OCI-LY7 (cell line): Measurements from ENCODE around the gene KHDRBS2. TPM values are rescaled to one million over a fixed set of nuclear protein-coding genes. Genes with fewer than 3 reads are reported as not detected.

Experiments
- BruUV-seq: library from RNA; stranded (reverse); fragments of 400-500 nt; replicated peaks from 2 replicates; lab custom pipeline; 2021; lab: Mats Ljungman, UMichigan
- CTCF ChIA-PET: fragments of 300-600 bp; sonication (Branson Sonifier 250); formaldehyde crosslinking; loops from one replicate; lab custom pipeline; 2022; ENCODE audit warnings: antibody characterized with exemption; ENCODE audit not compliant: unreplicated experiment; lab: Charles Lee
- POLR2A ChIA-PET: fragments of 300-600 bp; sonication (Branson Sonifier 250); formaldehyde crosslinking; loops from one replicate; lab custom pipeline; 2022; ENCODE audit warnings: antibody characterized with exemption; lab: Charles Lee
- DNase-seq: peaks from one replicate; pipeline ENCODE4 v3.0.0-alpha.2; 2015; ENCODE audit warnings: low spot score
- H2AFZ ChIP-seq: fragments of 200-600 bp; sonication (generic), shearing (Covaris generic); 2 replicates; pipeline ENCODE4 v1.6.1; 2014; ENCODE audit warnings: mild to moderate bottlenecking, antibody characterized with exemption, low read length, moderate library complexity
- H3K27ac ChIP-seq: fragments of 200-600 bp; sonication (generic); 2 replicates; pipeline ENCODE4 v1.5.1; 2014; ENCODE audit warnings: mixed run types, low read depth, mild to moderate bottlenecking, moderate library complexity, low read length, inconsistent platforms; ENCODE audit not compliant: poor library complexity, severe bottlenecking
- H3K36me3 ChIP-seq: fragments of 200-600 bp; sonication (generic); 2 replicates; pipeline ENCODE4 v1.6.1; 2014; ENCODE audit warnings: mild to moderate bottlenecking, antibody characterized with exemption, low read length, moderate library complexity, mixed read lengths; ENCODE audit not compliant: insufficient read depth
- H3K4me1 ChIP-seq: fragments of 200-600 bp; sonication (generic); 2 replicates; pipeline ENCODE4 v1.5.1; 2014; ENCODE audit warnings: mild to moderate bottlenecking, low read length; ENCODE audit not compliant: insufficient read depth, poor library complexity, severe bottlenecking
- H3K4me2 ChIP-seq: fragments of 200-600 bp; sonication (generic); 2 replicates; pipeline ENCODE4 v1.6.1; 2014; ENCODE audit warnings: mild to moderate bottlenecking, low read length
- H3K4me3 ChIP-seq: fragments of 200-600 bp; sonication (generic); 2 replicates; pipeline ENCODE4 v1.5.1; 2014; ENCODE audit warnings: mild to moderate bottlenecking, low read depth, low read length; ENCODE audit not compliant: poor library complexity, severe bottlenecking
- H3K79me2 ChIP-seq: fragments of 200-600 bp; sonication (generic); 2 replicates; pipeline ENCODE4 v1.6.1; 2016; ENCODE audit warnings: low read depth, mild to moderate bottlenecking, low read length, moderate library complexity, mixed read lengths; ENCODE audit not compliant: insufficient read depth
- H3K9me2 ChIP-seq: fragments of 200-600 bp; sonication (generic); 2 replicates; pipeline ENCODE4 v1.6.1; 2016; ENCODE audit warnings: mild to moderate bottlenecking, low read length, mixed read lengths; ENCODE audit not compliant: insufficient read depth
- H3K9me3 ChIP-seq: fragments of 200-600 bp; sonication (generic); 2 replicates; pipeline ENCODE4 v1.6.1; 2014; ENCODE audit warnings: mild to moderate bottlenecking, mixed run types, low read length, mixed read lengths
- H4K20me1 ChIP-seq: fragments of 200-600 bp; sonication (generic); 2 replicates; pipeline ENCODE4 v1.6.1; 2014; ENCODE audit warnings: mild to moderate bottlenecking, antibody characterized with exemption, low read length, moderate library complexity, mixed read lengths; ENCODE audit not compliant: insufficient read depth
- CTCF ChIP-seq: fragments of 200-600 bp; sonication (generic); conservative IDR thresholded peaks from 2 replicates; pipeline ENCODE4 v1.5.1; 2014; ENCODE audit warnings: mild to moderate bottlenecking, antibody characterized with exemption, low read length, moderate library complexity, mixed read lengths
- EZH2phosphoT487 ChIP-seq: fragments of 200-600 bp; sonication (generic); IDR thresholded peaks from 2 replicates; pipeline ENCODE4 v1.6.1; 2018; ENCODE audit warnings: low read depth, borderline replicate concordance, mild to moderate bottlenecking, mixed run types, antibody characterized with exemption, low read length, moderate library complexity, mixed read lengths
- intact Hi-C: fragments of 100-400 bp; cut with micrococcal nuclease; formaldehyde crosslinking; loops from one replicate; pipeline ENCODE4 v1.10.0; 2022; ENCODE audit not compliant: unreplicated experiment
- total RNA-seq, 2 experiments: library from RNA; depleted of rRNA in 1 of 2; stranded (reverse); fragments of >200 nt in 1 of 2; shearing (Covaris generic) in 1 of 2; gene quantifications; 2 replicates each; pipeline ENCODE4 v1.2.3, GENCODE V29; 2014 to 2022

Gene KHDRBS2
- total RNA-seq, 2 experiments from 2014 or later = 1.7 to 7.6 TPM

- Histone ChIP-seq H3K9me2 (no peaks in the 10 kb centered on the region), H3K9me3 (no peaks in the 10 kb centered on the region), H3K4me2 (no peak overlapping the region), H3K36me3 (no peaks in the 10 kb centered on the region), H3K79me2 (no peaks in the 10 kb centered on the region), H4K20me1 (no peaks in the 10 kb centered on the region), H3K27ac (no peak overlapping the region), H3K4me3 (no peak overlapping the region), H3K4me1 (no peaks in the 10 kb centered on the region), H2AFZ (no peak overlapping the region)
- ChIA-PET CTCF (no interaction called here), POLR2A (no interaction called here)
- intact Hi-C loops = no loop called here
- TF ChIP-seq CTCF (no peak), EZH2phosphoT487 (no peak)
- no peak for DNase-seq
- no TSS peak for BruUV-seq
Measured at GRCh38 chr6:61959196-61959595, 326.8 kb downstream of the KHDRBS2 start.

- H3K4me1 ChIP-seq = no peaks in the 10 kb centered on the region
- H3K4me2 ChIP-seq = no peak overlapping the region
- CTCF ChIA-PET = no interaction called here
- TF ChIP-seq CTCF (no peak), EZH2phosphoT487 (no peak)
- H2AFZ ChIP-seq = no peak overlapping the region
- H3K9me3 ChIP-seq = no peaks in the 10 kb centered on the region
- no peaks in the 10 kb centered on the region for H3K36me3 ChIP-seq
- H3K4me3 ChIP-seq = no peak overlapping the region
- no peaks in the 10 kb centered on the region for H3K79me2 ChIP-seq
- POLR2A ChIA-PET = no interaction called here
- H4K20me1 ChIP-seq = no peaks in the 10 kb centered on the region
- intact Hi-C loops = no loop called here
- BruUV-seq = no TSS peak
- no peaks in the 10 kb centered on the region for H3K9me2 ChIP-seq
- DNase-seq = no peak
- no peak overlapping the region for H3K27ac ChIP-seq
Measured at GRCh38 chr6:61953851-61954250, 332.2 kb downstream of the KHDRBS2 start.

DNA sequence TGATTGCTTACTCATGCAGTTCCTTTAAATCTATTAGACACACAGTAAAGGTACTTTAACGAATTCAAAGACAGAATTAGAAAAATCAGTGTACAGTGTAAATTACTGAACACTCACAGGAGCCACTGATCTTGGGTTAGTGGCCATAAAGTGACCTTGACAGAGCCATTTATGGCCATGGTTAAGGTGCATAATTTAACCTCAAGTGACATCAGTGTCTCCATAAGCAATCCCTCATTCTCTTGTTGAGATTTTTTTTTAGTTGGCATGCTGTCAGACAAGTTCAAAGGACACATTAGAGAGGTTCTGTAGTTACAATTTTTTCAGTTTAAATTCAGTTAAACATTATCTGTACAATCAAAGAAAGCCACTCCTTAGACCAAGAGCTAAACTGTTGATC, 334.4 kb downstream of the KHDRBS2 start:
- Histone ChIP-seq H2AFZ (no peak overlapping the region), H3K4me2 (no peak overlapping the region), H3K27ac (no peak overlapping the region), H3K79me2 (no peaks in the 10 kb centered on the region), H3K9me2 (no peaks in the 10 kb centered on the region), H4K20me1 (no peaks in the 10 kb centered on the region), H3K9me3 (no peaks in the 10 kb centered on the region), H3K4me1 (no peaks in the 10 kb centered on the region), H3K36me3 (no peaks in the 10 kb centered on the region), H3K4me3 (no peak overlapping the region)
- BruUV-seq = no TSS peak
- TF ChIP-seq EZH2phosphoT487 (no peak), CTCF (no peak)
- no peak for DNase-seq
- ChIA-PET CTCF (no interaction called here), POLR2A (interaction anchor here (0.7 kb wide), 1 partner anchor 77 kb away, joined by 3 read pairs; no protein-coding TSS in a partner anchor)
- intact Hi-C loops = no loop called here
